ENCODE results near the gene LYSMD3.

The LYSMD3 gene

DNA sequence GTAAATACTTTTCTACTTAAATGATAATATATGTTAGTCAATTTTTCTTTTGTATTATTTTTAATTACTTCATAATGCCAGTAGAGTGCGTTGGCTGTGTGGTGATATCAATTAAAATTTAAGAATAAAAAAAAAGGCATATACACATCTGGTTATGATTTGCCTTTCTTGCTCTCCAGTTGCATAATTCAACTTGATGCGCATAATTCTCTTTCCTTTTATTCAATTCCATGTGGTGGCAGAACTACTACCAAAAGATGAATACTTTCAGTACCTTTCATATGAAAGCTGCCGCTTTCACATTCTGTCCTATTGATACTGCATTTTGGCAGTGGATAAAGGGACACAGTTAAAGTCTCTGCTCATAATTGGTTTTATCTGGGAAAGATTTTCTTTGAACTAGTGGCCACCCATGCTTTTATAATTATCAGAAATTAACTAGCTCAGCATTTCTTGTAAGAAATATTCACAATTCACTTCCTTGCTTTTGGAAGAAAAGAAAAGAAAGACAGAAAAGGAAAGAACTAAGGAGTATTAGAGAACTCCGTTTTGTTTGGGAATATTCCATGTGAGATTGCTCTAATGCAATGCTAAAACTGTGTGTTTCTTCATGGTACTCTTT, 16.9 kb upstream of the LYSMD3 start:
- DNase-seq, result no peak

- DNase-seq, result no peak
Measured at GRCh38 chr5:90545511-90545910, 16.1 kb upstream of the LYSMD3 start.

- no peak for DNase-seq
Measured at GRCh38 chr5:90542827-90543519, 13.6 kb upstream of the LYSMD3 start.

DNA sequence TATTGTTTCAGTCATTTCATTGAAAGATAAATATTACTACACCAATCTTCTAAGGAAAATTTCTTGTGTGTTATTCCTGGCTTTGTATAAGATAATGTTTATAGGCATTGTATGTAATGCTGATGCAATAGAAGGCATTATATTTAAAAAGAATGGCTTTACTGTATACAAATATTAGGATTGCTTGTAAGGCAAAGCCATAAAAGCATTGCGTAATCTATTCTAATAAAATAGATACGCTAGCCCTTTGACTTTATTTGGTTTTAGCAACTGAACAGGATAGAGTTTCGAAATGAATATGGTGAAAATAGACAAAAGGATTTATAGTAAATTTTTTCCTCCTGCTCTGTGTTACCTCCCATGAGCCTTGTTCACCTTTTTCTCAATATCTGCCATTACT, 5.5 kb upstream of the LYSMD3 start:
- no peak for DNase-seq

GRCh38 chr5:90533794-90534193, 4.4 kb upstream of the LYSMD3 start:
- no peak for DNase-seq

GRCh38 chr5:90530736-90531487, 1.5 kb upstream of the LYSMD3 start:
- DNase-seq, result no peak

DNA sequence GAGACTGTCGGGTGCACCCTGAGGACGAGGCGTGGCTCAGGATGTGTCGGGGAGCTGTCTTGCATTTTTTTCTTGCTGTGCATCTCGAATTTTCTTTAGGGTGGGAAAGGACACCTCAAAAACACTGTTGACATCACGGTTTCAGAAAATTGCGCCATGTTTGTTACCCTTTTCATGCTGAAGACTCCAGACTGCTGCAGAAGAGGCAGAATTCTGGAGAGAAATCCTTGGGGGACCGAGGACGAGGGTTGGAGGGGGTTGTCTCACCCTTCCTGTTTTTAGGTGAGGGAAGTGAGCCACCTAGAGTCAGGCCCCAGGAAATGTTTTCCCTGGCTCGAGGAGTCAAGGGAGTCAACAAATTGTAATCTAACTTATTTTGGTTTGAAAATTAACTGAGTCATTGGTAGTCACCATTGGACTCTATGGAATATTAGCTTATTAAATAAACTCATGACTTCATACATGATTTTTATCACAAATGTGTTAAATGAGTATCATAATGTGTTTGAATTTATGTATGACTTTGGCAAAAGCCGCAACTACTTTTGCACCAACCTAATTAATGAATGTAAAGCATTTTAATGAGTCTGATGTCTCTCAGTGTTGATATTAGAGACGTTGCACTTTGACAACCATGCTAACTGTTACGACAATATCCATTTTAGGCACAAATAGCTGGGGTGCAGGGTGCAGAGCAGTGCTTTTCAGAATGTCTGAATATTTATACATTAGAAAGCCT, 724 bp upstream of the LYSMD3 start:
- DNase-seq, result peak; percentile 77

- DNase-seq, result no peak
Measured at GRCh38 chr5:90528601-90529193, 687 bp downstream of the LYSMD3 start.

- DNase-seq, result no peak
Measured at GRCh38 chr5:90519081-90519480, 10.3 kb downstream of the LYSMD3 start.

DNA sequence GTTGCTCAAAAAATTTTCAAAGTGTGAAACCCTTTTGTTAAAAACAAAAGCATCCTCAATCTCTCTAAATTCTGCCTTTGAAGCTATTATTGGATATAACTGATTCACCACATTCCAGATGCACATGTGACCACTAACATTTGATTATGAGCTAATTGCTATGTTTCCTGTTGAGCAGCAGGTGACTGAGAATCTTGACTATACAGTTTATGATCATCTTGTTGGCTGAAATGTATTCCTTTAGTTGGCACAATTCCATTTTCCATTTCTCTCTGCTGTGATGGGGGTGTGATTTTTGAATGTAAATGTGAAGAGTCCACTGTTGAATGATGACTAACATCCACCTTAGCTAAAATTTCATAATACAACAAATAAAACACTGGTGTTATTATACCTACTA, 10.7 kb downstream of the LYSMD3 start:
- peak; percentile 84 for DNase-seq

GRCh38 chr5:90514520-90514919, 14.9 kb downstream of the LYSMD3 start:
- DNase-seq, result no peak

DNA sequence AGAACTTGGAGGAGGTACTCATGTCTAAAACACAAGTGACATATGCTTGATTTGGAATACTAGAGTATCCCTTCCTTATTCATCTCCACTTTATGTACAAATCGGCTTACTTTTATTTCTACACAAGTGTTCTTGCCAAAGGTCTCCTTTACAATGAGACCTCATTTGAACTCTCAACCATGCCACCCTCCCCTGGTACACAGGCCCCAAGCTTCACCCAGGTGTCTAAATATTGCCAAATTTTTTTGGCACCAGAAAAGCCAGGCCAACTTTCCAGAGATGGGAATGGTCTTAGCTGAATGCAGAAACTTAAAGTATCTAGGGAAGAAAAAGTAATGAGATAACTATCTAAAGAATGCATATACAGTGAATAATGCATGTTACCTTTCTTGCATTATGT, 18.9 kb downstream of the LYSMD3 start:
- DNase-seq, result no peak

DNA sequence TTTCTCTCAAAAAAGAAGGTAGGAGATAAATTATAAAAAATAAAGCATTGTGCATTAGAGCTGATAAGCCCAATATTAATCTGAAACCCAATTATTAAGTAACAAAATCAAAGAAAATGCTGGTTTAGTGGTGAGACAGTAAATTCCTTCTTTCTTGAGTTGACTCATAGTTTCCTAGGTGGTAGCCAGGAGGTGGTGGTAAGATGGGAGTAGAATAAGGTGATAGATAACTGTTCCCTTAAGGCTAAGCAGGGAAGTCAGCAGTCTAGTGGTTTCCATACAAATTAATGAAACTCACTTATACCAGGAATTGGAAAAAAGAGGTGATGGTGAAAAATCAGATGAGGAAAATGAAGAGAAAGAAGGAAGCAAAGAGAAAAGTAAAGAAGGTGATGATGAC, 23.2 kb downstream of the LYSMD3 start:
- DNase-seq, result no peak

DNA sequence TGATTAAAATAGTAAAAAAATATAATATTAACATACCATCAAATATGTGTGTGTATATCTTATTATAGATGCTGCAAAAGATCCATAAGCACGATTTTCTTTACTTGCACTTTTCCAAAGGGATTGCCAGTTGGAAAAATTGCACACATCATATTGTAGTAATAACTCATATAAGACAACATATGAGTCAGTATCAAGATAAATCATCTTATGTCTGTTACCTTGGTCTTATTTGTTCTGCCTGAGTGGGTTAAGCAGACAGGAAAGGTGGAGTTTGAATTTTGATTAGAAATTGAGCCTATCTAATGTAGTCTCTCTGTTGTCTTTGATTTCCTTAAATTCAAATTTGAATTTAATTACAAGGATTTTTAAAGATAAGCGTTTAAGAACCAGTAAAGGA, 24.6 kb downstream of the LYSMD3 start:
- no peak for DNase-seq

GRCh38 chr5:90503596-90503995, 25.8 kb downstream of the LYSMD3 start:
- no peak for DNase-seq

GRCh38 chr5:90495146-90495545, 34.2 kb downstream of the LYSMD3 start:
- no peak for DNase-seq

DNA sequence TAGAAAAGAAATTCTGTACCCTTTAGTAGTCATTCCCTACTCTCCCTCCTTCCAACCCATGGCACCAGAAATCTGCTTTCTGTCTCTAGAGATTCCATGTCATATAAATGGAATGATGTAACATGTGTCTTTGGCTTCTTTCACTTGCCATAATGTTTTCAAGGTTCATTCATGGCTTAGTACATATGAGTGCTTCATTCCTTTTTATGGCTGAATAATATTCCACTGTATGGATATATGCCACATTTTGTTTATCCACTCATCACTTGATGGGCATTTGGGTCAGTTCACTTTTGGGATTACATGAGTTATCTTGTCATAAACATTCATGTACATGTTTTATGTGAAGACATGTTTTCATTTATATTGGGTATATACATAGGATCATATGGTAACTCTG, 35.3 kb downstream of the LYSMD3 start:
- DNase-seq, result no peak

- DNase-seq, result no peak
Measured at GRCh38 chr5:90488791-90489190, 40.6 kb downstream of the LYSMD3 start.

DNA sequence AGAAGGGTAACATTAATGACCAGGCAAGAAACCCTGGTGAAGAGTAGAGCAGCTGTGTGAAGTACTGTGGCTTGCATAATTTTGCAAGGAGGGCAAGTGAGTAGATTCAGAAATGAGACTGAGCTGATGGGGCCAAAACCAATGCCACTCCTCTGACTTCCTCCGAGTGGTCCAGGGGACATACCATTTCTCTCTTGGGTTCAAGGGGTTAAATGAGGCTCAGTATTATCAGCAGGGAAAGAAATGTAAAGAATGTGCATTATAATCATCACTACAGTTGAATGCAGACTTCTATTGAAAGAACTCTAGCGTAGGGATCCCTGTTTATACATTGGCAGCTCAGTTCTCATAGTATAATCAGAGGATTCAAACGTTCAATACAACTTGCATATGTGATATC, 44.8 kb downstream of the LYSMD3 start:
- DNase-seq, result no peak

- no peak for DNase-seq
Measured at GRCh38 chr5:90483206-90483605, 46.2 kb downstream of the LYSMD3 start.

DNA sequence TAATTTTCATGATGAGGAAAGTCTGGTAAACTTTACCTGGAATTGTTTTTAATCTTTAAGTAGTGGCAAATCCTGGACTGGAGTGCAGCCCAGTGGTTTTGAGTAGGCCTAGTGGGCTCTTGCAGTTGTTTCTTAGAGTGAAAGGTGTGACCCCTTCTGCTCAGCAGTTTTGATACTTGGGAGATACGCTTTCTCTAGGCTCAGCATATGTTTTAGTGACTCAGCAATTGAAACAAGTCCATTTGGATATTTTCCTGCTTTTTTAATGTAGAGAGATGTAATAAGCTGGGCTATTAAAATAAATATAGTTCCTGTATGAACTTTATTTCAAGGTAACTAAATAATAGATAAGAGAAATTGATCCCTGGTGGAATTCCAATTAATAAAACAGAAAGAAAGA, 48.7 kb downstream of the LYSMD3 start:
- DNase-seq, result no peak

DNA sequence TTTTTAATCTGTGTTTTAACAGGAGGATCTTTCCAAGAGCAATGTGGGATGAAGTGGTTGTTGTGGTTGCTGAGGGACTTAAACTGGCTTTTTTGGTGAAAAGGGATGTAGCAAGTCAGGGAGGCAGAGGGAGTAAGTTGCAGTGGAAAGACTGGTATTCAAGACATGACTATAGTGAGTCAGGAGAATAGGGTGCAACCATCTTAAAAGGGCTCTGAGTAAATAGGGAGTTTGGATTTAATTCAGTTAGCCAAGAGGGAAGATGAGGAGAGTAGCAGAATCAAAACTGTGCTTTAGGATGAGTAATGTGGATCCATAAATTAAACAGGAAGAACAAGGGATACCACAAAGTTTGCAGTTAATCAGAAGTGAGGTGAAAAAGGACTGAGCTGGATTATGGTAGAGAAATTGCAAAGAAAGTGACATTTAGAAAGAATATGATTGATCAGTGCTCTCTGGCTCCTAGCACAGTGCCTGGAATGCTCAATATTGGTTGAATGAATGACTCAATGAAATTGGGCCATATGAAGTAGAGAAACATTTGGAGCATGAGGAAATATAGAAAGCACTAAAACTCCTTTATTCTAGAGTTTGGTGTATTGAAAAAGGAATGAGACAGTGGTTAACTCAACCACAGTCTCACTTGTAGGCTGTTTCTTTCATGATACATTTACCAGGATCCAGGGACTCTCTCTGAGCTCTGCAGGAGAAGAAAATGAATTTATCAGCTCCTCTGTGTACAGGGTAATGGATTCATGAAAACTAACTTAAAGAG, 49.6 kb downstream of the LYSMD3 start:
- no peak for DNase-seq
